ENCODE results near the gene GINS2.

GINS2 gene

DNA sequence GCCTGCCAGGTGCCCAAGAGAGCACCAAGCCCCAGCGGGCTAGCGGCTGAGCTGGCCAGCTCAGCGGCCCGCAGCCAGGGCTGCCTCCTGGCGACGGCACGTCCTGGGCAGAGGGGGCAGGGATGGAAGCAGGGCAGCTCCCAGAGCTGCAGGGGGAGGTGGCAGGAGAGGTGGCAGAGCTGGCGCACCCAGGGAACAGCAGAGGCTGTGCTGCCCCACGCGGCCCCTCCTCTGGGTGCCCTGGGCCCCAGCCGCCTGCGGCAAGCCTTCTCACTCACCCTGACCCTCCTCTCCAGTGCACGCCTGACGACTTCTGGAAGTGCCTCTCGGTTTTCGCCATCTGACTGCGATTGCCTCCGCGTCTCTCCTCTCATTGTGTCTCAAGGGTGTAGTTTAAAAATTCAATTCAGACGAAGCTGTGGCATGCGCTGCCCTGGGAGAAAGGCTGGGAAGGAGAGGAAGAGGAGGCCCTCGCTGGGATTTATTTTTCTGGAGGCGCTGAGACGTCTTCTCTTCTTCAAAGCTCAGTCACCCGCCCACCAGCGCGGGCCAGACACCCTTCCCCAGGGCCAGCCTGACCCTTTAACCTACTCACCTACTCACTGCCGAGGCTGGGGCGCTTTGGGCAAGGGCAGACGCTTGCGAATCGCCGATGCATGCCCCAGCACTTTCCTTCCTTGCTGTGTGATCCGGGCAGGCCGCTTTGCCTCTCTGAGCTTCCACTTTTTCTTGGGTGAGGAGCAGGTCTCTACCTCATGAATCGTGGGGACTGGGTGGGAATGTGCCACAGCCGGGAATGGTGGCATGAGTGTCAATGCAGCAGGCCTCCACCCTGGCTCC is 50.7 kb downstream of the GINS2 start:
- H3K27ac ChIP-seq, result no peak overlapping the region
- DNase-seq (ENCODE audit: low spot score), result no peak

DNA sequence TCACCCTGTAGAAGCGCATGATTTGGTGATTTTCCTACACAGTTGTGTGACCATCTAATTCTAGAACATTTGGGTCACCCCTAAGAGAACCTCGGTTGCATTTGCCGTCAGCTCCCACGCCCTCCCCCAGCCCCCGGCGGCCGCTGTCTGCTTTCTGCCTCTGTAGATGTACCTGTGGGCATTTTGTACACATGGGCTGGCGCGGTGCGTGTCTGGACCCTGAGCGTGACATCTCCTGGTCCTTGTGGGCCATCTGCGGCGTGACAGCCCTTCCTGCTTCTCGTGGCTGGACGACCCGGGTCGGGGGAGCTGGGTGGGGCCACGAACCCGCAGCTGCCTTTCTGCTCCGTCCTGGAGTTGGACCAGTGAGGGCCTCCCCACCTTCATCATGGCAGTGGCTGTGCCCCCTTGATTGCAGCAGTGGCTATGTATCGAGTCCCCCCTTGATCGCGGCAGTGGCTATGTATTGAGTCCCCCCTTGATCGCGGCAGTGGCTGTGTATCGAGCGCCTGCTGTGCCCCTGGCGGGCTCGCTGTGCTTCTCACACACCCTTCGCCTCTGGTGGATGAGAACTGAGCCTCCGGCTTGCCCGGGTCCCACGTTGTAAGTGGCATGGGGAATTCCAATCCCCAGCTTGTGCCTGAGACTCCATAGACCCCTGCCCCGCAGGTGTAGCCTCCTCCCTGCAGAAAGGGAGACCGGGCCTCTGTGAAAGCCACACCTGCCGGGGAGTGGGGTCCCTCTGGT is 51.5 kb downstream of the GINS2 start:
- TF ChIP-seq, protein P1, sequence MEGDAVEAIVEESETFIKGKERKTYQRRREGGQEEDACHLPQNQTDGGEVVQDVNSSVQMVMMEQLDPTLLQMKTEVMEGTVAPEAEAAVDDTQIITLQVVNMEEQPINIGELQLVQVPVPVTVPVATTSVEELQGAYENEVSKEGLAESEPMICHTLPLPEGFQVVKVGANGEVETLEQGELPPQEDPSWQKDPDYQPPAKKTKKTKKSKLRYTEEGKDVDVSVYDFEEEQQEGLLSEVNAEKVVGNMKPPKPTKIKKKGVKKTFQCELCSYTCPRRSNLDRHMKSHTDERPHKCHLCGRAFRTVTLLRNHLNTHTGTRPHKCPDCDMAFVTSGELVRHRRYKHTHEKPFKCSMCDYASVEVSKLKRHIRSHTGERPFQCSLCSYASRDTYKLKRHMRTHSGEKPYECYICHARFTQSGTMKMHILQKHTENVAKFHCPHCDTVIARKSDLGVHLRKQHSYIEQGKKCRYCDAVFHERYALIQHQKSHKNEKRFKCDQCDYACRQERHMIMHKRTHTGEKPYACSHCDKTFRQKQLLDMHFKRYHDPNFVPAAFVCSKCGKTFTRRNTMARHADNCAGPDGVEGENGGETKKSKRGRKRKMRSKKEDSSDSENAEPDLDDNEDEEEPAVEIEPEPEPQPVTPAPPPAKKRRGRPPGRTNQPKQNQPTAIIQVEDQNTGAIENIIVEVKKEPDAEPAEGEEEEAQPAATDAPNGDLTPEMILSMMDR (IDR thresholded peaks at IDR 0.05), result no peak
- DNase-seq (ENCODE audit: low spot score), result no peak
- H3K4me3 ChIP-seq, result no peak overlapping the region
- H3K27ac ChIP-seq, result no peak overlapping the region

More for the DNA sequence above, 50.7 kb downstream of the GINS2 start:
- no peak overlapping the region for H3K4me3 ChIP-seq
- TF ChIP-seq, protein P1 (IDR thresholded peaks at IDR 0.05), result no peak

DNA sequence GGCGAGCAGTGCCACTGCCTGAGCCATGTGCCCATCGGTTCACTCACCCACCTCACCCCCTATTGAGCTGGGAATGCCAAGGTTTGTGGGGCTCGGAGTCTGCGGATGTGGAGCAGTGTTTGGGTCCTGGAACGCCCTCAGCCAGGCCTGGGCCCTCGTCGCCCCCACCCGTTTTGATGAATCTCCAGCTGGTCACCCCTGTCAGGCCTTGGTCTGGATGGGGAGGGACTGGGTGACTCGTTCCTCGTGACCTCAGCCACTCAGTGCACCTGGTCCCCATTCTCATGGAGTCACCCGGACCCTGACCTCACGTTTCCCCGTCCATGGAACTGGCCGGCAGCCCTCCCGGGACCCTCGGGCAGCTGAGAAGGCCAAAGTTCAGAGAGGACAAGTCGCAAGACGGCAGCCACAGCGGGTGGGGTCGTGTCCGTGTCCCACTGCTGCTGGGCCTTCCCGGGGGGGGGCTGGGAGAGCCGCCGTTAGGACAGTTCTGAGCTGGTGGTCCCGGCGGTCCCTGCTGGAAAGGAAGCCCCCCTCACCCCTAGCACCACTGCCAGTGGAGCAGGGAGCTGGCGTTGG is 52.4 kb downstream of the GINS2 start:
- Histone ChIP-seq H3K4me3 (no peak overlapping the region), H3K27ac (no peak overlapping the region)
- DNase-seq (ENCODE audit: low spot score), result no peak
- TF ChIP-seq, protein P1 (IDR thresholded peaks at IDR 0.05), result no peak

DNA sequence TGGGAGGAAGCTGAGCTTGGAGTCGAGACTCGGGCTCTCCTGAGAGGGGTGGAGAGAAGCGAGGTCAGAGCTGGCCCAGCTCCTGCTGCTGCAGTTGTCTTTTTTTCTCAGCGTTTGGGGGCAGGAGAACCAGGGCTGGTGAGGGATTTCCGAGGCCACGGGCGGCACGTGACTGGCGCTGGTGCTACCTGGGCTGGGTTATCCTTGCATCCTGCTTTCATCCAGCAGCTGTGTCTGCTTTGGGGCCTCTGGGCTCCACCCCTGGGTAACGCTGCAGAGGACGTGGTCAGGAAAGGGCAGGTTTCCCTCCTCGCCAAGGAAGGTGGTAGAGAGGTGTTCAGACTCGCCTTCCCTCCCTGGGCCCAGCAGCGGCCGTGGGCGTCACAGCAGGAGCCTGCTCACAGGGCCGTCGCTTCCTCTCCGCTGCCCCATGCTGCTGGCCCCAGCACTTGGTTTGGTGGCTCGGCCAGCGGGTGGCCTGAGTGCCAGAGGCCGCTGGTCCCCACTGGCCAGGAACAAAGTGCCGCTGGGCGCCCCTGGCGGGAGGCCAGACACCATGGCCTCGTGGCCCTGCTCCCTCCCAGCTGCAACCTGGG is 53.1 kb downstream of the GINS2 start:
- H3K27ac ChIP-seq, result no peak overlapping the region
- H3K4me3 ChIP-seq, result no peak overlapping the region
- TF ChIP-seq, protein P1 (IDR thresholded peaks at IDR 0.05), result no peak
- no peak for DNase-seq (ENCODE audit: low spot score)

DNA sequence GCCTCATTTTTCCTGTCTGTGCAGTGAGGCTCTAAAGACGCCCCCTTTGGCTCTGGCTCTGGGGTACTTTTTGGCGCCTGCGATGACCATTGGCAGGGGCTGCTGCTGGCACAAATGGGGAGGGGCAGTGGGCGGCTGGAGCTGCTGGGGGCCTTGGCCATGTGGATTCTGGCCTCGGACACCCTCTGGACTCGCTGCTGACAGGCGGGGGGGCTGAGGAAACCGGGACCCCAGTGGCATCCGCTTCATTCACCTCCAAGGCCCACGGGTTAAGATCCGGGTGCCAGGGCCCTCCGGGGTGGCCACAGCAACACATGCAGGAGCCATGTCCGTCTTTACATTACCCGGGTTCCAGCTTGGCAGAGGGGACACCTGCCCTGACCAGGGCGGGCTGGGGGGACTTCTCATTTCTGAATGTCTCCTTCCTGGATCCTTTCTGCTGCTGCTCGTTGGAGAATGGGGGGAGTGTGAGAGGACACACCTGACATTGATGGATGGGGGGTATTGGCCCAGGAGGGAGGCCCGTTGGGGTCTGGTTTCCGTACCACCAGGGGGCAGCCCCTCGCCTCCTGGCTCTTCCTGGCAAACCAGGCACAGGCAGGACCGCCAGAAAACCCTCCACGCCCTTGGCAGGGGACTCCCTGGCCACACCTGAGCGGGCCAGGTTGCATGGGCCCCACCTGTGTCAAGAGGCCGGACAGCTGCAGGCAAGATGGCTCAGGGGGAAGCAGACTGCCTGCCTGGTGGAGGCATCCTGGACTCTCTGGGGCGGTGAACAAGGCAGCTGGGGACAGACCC is 53.8 kb downstream of the GINS2 start:
- Histone ChIP-seq H3K4me3 (no peak overlapping the region), H3K27ac (no peak overlapping the region)
- TF ChIP-seq, protein P1 (IDR thresholded peaks at IDR 0.05), result no peak
- DNase-seq (ENCODE audit: low spot score), result no peak

DNA sequence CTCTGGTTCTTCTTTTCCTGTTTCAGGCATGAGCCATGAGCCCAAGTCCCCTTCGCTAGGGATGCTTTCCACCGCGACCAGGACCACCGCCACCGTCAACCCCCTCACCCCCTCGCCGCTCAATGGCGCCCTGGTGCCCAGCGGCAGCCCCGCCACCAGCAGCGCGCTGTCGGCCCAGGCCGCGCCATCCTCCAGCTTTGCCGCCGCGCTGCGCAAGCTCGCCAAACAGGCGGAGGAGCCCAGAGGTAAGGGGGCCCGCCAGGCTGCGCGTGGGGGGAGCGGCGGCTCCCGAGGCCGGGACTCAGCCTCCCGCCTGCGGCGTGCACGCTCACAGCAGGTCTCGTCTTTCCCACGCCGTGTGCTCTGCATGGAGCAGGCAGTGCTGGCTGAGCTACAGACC is 54.9 kb downstream of the GINS2 start:
- DNase-seq (ENCODE audit: low spot score), result no peak
- no peak overlapping the region for H3K4me3 ChIP-seq
- TF ChIP-seq, protein P1 (IDR thresholded peaks at IDR 0.05), result no peak
- H3K27ac ChIP-seq, result no peak overlapping the region
